PC-3 (cell line): ENCODE data around the gene TRAPPC10.

Experiments used
- CTCF ChIP-seq: fragments of 300-600 bp; sonication (generic); conservative IDR thresholded peaks from 2 replicates; pipeline ENCODE4 v1.5.1; 2017; ENCODE audit warnings: antibody characterized with exemption, low read depth, mild to moderate bottlenecking, low read length
- EZH2phosphoT487 ChIP-seq: fragments of 300-600 bp; sonication (generic); IDR thresholded peaks from 2 replicates; pipeline ENCODE4 v1.6.1; 2018; ENCODE audit warnings: mild to moderate bottlenecking, antibody characterized with exemption, low read length, borderline replicate concordance

DNA sequence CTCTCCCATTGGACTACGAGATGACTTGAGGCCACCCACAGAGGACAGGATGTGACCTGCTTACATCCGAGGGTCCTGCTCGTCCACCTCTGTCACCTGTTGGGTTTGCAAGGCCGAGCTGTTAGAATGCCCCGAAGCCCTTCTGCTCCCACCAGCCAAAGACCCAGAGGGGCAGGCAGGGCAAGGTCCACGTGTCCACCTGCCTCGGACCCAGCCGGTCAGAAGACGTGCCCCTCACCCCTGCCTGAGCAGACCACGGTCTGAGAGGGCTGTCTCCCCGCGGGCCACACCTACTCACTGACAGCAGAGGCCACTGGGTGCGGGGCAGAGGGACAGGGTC lies 30.3 kb upstream of the TRAPPC10 start:
- TF ChIP-seq CTCF: no peak
- TF ChIP-seq EZH2phosphoT487: no peak
